SJSA1 (cell line): ENCODE data around the gene LSM11. TPM values are rescaled to one million over a fixed set of nuclear protein-coding genes. Genes with fewer than 3 reads are reported as not detected.

Source experiments
- total RNA-seq: library from RNA; depleted of rRNA; stranded (reverse); fragments of >200 nt; shearing (Covaris generic); gene quantifications from 2 replicates; pipeline ENCODE4 v1.2.3, GENCODE V29; 2014; rRNA removed

LSM11 gene
- total RNA-seq, 1 experiment from 2014 or later: 9.3 TPM

Other genes starting within 250 kb of the LSM11 start
- gene ADAM19, start 167.9 kb upstream of the LSM11 start, total RNA-seq: 30.0 and 48.7 TPM in 2 replicates
- gene SOX30, start 91.3 kb upstream of the LSM11 start, total RNA-seq: 2.7 and 5.8 TPM in 2 replicates
- not detected in 2 replicates for gene C5orf52, start 72.2 kb upstream of the LSM11 start, total RNA-seq
- 16.4 and 27.3 TPM in 2 replicates for gene THG1L, start 12.3 kb upstream of the LSM11 start, total RNA-seq
- gene CLINT1, start 115.4 kb downstream of the LSM11 start, total RNA-seq: 79.4 and 95.4 TPM in 2 replicates